ENCODE measurements around the gene MBD3L1.

Gene MBD3L1

DNA sequence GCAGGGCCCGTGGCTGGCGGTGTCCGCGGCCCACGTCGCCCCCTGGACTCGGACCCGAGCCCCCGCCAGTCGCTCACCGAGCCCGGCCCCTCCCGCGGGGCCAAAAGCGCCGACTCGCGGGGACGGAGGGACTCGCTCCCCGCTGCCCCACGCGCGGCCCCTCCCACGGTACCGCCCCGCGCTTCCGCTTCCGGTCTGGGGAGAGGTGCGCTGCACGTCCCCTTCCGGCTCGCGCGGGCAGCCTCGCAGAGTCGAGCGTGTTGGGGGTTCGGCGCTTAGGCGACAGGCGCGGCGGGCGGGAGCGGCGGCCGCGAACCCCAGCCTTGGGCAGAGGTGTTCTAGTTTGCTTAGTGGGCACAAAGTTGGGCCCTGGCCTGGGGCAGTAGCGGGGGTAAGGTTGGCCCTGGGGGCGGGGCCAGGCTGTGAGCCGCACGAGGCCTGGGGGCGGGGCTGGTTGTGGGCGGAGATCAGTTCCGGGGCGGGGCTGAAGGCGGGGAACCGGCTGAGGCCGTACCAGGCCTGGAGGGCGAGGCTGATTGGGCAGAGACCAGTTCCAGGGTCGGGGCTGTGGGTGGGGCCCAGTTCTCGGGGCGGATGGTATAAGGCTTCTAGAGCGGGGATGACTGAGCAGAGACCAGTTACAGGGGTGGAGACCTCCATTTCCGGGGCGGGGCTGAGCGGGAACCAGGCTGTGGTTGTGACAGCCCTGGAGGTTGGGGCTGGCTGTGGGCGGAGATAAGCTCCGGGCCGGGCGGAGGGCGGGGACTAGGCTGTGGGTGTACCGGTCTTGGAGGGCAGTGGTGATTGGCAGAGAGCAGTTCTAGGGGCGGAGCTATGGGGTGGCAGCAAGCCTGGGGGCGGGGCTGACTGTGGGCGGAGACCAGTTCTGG is at the start of gene MBD3L1, which contains the start of gene ZNF558:
Gene MBD3L1, plus strand, starts transcription at position 246 of the 890 bp plus-strand sequence. CDS start 10,302 bp downstream, outside the sequence.
Gene ZNF558, minus strand, starts transcription at position 173 of the 890 bp plus-strand sequence. CDS start 9,645 bp downstream, outside the sequence.
- peak; percentile 98 to 99 for DNase-seq (ENCODE audit: low read depth in 2 of 2)

GRCh38 chr19:8794823-8795222 is 37.4 kb upstream of the MBD3L1 start:
- no peak for DNase-seq (ENCODE audit: low read depth in 2 of 2)

DNA sequence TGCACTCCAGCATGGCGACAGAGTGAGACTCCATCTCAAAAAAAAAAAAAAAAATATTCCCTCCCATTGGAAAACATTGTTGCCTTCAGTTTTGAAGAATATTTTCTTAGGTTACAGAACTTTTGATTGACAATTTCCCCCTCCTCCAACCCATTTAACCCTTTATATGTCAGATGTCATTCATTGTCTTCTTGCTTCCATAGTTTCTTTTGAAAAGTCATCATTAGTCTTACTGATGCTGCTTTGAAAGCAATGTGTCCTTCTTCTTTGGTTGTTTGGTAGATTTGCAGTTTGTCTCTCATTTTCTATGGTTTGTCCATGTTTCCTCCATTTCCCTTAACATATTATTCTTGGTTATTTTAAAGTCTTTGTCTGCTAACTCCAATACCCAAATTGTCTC is 25.5 kb upstream of the MBD3L1 start:
- no peak for DNase-seq (ENCODE audit: low read depth in 2 of 2)

DNA sequence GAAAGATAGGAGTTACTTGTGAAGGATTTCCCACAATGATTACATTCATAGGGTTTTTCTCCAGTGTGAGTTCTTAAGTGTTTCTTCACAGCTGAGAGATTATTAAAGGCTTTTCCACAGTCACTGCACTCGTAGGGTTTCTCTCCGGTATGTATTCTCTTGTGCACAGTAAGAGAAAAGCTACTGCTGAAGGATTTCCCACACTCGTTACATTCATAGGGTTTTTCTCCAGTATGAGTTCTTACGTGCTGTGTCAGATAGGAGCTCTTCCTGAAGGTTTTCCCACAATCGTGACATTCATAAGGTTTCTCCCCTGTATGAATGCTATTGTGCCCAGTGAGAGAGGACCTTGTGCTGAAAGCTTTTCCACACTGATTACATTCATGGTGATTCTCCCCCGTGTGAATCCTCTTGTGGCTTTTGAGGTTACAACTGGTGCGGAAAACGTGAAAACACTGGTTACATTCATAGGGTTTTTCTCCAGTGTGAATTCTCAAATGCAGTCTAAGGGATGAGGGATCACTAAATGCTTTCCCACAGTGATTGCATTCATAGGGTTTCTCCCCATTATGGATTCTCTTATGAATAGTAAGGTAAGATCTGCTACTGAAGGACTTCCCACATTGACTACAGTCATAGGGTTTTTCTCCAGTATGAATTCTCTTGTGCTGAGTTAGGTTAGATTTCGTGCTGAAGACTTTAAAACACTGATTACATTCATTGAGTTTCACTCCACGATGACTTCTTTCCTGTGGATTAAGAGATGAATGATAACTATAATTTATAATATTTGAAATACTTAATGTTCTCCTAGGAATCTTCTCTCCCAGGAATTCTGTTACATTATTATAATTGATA is 20.6 kb upstream of the MBD3L1 start:
- no peak for DNase-seq (ENCODE audit: low read depth in 2 of 2)

DNA sequence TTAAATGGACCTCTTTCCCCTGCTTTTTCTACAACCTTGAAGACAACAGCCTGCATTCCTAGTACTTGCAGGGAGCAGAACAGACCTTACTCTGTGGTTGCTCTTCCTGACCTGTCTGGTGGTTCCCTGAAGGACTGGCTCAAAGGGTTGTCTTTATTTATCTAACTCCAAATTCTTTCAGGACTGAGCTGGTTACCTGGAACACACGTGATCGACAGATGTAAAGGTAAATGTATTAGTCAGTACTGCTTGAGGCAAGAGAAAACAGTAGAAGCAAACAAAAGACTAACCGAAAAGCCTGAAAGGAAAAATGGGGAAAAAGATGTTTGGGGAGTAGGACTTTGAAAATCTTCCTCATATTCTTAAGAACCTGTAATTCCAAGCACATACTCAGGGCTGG is 18.0 kb upstream of the MBD3L1 start:
- DNase-seq (ENCODE audit: low read depth in 2 of 2): no peak

- no peak for DNase-seq (ENCODE audit: low read depth in 2 of 2)
These were observed 16.4 kb upstream of the MBD3L1 start for GRCh38 chr19:8815780-8816179.

DNA sequence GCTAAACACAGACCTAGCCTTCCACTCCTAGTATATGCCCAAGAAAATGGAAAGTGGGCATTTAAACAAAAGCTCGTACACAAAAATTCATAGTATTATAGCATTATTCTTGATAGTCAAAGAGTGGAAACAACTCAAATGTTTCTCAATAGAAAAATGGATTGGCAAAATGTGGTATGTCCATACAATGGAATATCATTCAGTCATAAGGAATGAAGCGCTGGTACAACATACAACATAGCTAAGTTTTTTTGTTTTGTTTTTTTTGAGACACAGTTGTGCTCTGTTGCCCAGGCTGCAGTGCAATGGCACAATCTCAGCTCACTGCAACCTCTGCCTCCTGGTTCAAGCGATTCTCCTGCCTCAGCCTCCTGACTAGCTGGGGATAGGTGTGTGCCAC is 11.9 kb upstream of the MBD3L1 start:
- no peak for DNase-seq (ENCODE audit: low read depth in 2 of 2)

GRCh38 chr19:8821748-8822241 is 10.4 kb upstream of the MBD3L1 start:
- DNase-seq (ENCODE audit: low read depth in 2 of 2): no peak

DNA sequence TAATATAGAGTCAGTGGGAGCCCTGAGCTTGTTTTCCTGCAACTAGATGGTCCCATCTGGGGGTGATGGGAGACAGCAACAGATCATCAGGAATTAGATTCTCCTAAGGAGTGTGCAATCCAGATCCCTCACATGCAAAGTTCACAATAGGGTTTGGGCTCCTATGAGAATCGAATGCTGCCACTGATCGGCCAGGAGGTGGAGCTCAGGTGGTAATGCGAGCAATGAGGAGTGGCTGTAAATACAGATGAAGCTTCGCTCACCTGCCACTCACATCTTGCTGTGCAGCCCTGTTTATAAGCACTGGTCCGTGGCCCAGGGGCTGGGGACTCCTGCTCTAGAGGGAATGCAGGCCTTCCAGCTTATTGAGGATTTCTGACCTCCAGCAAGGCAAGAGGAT is 5.8 kb upstream of the MBD3L1 start:
- DNase-seq (ENCODE audit: low read depth in 2 of 2): no peak

DNA sequence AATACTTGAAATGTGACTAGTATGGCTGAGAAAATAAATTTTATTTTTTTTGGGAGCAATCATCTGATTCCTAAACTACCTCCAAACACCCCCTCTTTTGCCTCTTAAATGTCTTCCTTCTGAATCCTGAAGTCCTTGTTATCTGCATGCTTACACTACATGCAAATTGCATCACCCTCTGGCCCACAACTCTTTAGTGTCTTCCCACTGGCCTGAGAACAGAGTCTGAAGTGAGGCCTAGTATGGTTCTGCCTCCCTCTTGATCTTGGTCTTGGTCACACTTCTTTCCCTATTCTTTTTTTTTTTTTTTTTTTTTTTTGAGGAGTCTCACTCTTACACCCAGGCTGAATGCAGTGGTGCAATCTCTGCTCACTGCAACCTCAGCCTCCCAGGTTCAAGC is 4.9 kb upstream of the MBD3L1 start:
- DNase-seq (ENCODE audit: low read depth in 2 of 2): no peak

DNA sequence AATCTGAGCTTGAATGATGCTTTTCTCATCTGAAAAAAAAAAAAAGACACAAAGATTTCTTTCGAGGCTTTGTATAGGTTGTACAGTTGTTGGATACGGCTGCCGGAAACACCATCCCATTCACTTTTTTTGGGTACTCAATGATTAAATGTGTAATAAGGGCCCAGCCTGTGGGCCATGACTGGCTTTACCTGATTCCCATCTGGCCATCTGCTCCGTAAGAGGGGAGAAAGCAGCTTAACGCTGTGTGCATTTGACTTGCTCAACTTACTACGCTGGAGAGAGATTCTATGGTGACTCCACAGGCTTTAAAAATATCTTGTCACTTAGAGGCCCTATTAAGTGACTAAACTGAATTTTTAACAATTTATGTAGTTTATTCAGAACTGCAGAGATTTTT is 804 bp upstream of the MBD3L1 start:
- no peak for DNase-seq (ENCODE audit: low read depth in 2 of 2)

DNA sequence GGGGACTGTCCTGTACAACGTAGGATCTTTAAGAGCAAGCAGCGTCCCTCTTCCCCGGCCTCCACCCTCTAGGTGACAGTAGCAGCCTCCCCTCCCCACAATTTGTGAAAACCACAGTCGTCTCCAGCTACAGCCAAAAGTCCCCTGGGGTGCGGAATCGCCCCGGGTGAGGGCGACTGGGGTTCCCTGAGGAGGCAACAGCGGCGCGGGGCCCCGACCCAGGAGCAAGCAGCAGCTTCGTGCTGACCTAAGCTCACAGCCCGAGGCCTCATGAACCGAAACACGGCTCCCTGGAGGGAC is 395 bp upstream of the MBD3L1 start:
- no peak for DNase-seq (ENCODE audit: low read depth in 2 of 2)

DNA sequence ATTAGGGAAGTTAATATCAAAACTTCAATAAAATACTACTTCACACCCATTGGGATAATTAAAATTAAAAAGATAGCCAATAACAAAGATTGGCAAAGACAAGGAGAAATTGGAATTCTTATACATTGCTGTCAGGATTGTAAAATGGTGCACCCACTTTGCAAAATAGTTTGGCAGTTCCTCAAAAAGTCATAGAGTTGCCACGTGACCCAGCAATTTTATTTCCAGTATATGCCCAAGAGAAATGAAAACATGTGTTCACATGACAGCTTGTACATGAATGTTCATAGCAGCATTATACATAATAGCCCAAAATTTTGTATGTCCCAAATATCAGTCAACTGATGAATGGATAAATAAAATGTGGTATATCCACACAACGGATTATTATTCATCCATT is 3.3 kb downstream of the MBD3L1 start:
- DNase-seq (ENCODE audit: low read depth in 2 of 2): no peak

DNA sequence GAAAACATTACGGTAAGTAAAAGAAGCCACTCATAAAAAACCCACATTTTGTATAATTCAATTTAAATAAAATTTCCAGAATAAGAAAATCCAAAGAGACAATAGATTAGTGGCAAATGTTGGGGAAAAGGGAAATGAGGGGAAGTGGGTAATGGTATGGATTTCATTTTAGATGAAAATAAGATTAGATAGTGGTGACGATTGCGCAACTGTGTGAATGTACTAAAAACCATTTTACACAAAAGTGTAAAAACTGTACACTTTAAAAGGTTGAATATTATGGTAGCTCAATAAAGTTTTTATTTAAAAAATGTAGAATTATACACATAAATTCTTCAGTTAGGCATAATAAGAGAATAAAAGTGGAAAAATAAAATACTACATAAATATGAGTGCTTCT is 3.7 kb downstream of the MBD3L1 start:
- DNase-seq (ENCODE audit: low read depth in 2 of 2): no peak

DNA sequence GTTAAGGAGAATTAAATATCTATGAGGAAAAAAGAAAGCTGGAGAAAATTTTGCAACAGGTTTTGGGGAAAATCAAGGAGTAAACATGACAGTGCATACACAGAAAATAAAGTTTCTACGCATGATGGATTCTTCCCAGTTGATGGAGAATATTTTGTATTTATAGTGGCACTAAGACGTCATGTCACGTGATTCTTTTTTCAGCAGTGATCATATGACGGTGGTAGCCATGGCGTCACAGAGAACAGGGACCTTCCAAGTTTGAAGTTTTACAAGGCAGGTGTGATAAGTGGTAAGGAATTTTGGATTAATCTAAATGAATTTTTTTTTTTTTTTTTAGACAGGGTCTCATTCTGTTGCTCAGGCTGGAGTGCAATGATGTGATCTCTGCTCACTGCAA is 8.5 kb downstream of the MBD3L1 start:
- DNase-seq (ENCODE audit: low read depth in 2 of 2): no peak

- no peak for DNase-seq (ENCODE audit: low read depth in 2 of 2)
These were observed 14.6 kb downstream of the MBD3L1 start for GRCh38 chr19:8846819-8847218.

- DNase-seq (ENCODE audit: low read depth in 2 of 2): no peak
These were observed 17.1 kb downstream of the MBD3L1 start for GRCh38 chr19:8849232-8849631.

- DNase-seq (ENCODE audit: low read depth in 2 of 2): no peak
These were observed 18.3 kb downstream of the MBD3L1 start for GRCh38 chr19:8850488-8850887.

GRCh38 chr19:8858260-8858659 is 26.1 kb downstream of the MBD3L1 start:
- no peak for DNase-seq (ENCODE audit: low read depth in 2 of 2)

GRCh38 chr19:8866344-8866743 is 34.2 kb downstream of the MBD3L1 start:
- DNase-seq (ENCODE audit: low read depth in 2 of 2): no peak

DNA sequence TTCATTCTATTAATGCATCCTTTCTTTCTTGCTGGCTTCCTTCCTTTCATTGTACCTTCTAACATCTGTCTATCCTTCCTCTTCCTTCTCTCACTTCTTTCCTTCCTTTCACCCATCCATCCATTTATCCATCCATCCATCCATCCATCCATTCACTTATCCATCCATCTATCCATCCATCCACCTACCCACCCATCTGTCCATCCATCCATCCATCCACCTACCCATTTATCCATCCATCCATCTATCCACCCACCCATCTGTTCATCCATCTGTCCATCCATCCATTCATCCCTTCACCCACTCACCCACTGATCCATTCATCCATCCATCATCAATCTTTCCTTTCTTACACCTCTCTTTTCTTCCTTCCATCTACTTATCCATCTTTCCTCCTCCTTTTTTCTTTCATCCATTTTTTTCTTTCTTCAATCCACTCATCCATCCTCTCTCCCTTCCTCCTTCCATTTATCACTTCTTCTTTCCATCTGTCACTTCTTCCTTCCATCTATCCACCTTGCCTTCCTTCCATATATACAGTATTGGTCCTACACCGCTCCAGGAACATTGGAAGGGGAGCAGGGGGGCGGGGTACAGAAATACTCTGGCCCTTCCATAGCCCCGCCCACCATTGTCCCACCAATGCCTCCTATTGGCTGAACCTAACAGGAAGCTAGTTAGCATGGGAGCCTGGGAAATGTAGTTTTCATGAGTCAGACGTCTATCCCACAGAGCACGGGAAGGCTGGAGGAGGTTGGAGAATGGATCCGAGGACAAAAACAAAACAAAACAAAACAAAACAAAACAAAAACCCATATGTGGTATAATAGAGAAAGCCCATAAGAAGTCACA is 45.9 kb downstream of the MBD3L1 start:
- no peak for DNase-seq (ENCODE audit: low read depth in 2 of 2)
